H1 (cell line): ENCODE results near the gene UBE2E2. TPM values are rescaled to one million over a fixed set of nuclear protein-coding genes. Genes with fewer than 3 reads are reported as not detected.

Source experiments
- CTCF ChIA-PET: fragments of 300-600 bp; sonication (Branson Sonifier 250); formaldehyde crosslinking; loops from one replicate; lab custom pipeline; 2021; ENCODE audit not compliant: partially characterized antibody; lab: Charles Lee
- POLR2A ChIA-PET: fragments of 300-600 bp; sonication (Branson Sonifier 250); formaldehyde crosslinking; loops from one replicate; lab custom pipeline; 2021; ENCODE audit warnings: inconsistent platforms; ENCODE audit not compliant: partially characterized antibody; lab: Charles Lee
- DNase-seq, 2 experiments: peaks; one replicate each; pipeline versions ENCODE4 v3.0.0 to v3.0.0-alpha.2; 2010 to 2022; ENCODE audit warnings: low spot score in 2 of 2, low read depth in 1 of 2, mixed read lengths in 1 of 2
- FAIRE-seq: peaks from 2 replicates; lab custom pipeline; 2011; peaks lifted over from hg19 to GRCh38; lab: Jason Lieb, UNC
- H2AFZ ChIP-seq: 2 replicates; pipeline ENCODE4 v1.8.1; 2012; ENCODE audit warnings: low read length, inconsistent platforms
- H2AK5ac ChIP-seq: 2 replicates; pipeline ENCODE4 v1.6.1; 2013; ENCODE audit warnings: low read depth, low read length
- H2BK120ac ChIP-seq: replicated peaks from 2 replicates; pipeline ENCODE3; 2013; ENCODE audit warnings: low read depth, low read length, inconsistent platforms
- H2BK12ac ChIP-seq: 2 replicates; pipeline ENCODE4 v1.6.1; 2013; ENCODE audit warnings: low read depth, low read length
- H2BK15ac ChIP-seq: 2 replicates; pipeline ENCODE4 v1.6.1; 2013; ENCODE audit warnings: low read length
- H2BK20ac ChIP-seq: 2 replicates; pipeline ENCODE4 v1.6.1; 2013; ENCODE audit warnings: low read length
- H2BK5ac ChIP-seq: 2 replicates; pipeline ENCODE4 v1.6.1; 2013; ENCODE audit warnings: low read depth, low read length
- H3K14ac ChIP-seq: 2 replicates; pipeline ENCODE4 v1.6.1; 2013; ENCODE audit warnings: inconsistent platforms; ENCODE audit not compliant: insufficient read length
- H3K18ac ChIP-seq: 2 replicates; pipeline ENCODE4 v1.6.1; 2013; ENCODE audit warnings: low read length; ENCODE audit errors: extremely low read depth
- H3K23ac ChIP-seq: 2 replicates; pipeline ENCODE4 v1.6.1; 2013; ENCODE audit warnings: inconsistent platforms; ENCODE audit not compliant: insufficient read length
- H3K23me2 ChIP-seq: 2 replicates; pipeline ENCODE4 v1.6.1; 2013; ENCODE audit warnings: low read depth, low read length
- H3K27ac ChIP-seq: 2 replicates; pipeline ENCODE4 v1.6.1; 2011; ENCODE audit warnings: low read depth, low read length, inconsistent platforms
- H3K27me3 ChIP-seq, 4 experiments: replicated peaks in 1 of 4; 1 replicate in 1 of 4; 2 replicates in 3 of 4; pipeline versions ENCODE4 v1.6.1 to v1.8.1; 2011 to 2013; ENCODE audit warnings: low read length in 3 of 4, mild to moderate bottlenecking in 3 of 4, inconsistent platforms in 2 of 4, mixed read lengths in 2 of 4, moderate library complexity in 1 of 4; ENCODE audit not compliant: control insufficient read depth in 3 of 4, insufficient read depth in 3 of 4; ENCODE audit errors: extremely low read depth in 1 of 4
- H3K36me3 ChIP-seq, 4 experiments: 2 replicates each; pipeline versions ENCODE4 v1.6.1 to v1.8.1; 2011 to 2013; ENCODE audit warnings: mild to moderate bottlenecking in 4 of 4, low read length in 3 of 4, moderate library complexity in 2 of 4, control low read depth in 1 of 4, inconsistent platforms in 1 of 4; ENCODE audit not compliant: insufficient read depth in 4 of 4, control insufficient read depth in 2 of 4
- H3K4ac ChIP-seq: replicated peaks from 2 replicates; pipeline ENCODE3; 2013; ENCODE audit warnings: low read length, low read depth, mixed read lengths, inconsistent platforms; ENCODE audit not compliant: insufficient read length
- H3K4me1 ChIP-seq, 4 experiments: replicated peaks in 1 of 4; 1 replicate in 1 of 4; 2 replicates in 3 of 4; pipeline versions ENCODE4 v1.6.1 to v1.8.1; 2011 to 2013; ENCODE audit warnings: low read length in 3 of 4, inconsistent platforms in 2 of 4, mixed read lengths in 1 of 4; ENCODE audit not compliant: insufficient read depth in 4 of 4, control insufficient read depth in 3 of 4
- H3K4me2 ChIP-seq, 2 experiments: 2 replicates each; pipeline versions ENCODE4 v1.6.1 to v1.8.1; 2011 to 2013; ENCODE audit warnings: low read depth in 2 of 2, low read length in 2 of 2, control low read depth in 1 of 2, inconsistent platforms in 1 of 2, mild to moderate bottlenecking in 1 of 2; ENCODE audit not compliant: insufficient read depth in 1 of 2
- H3K4me3 ChIP-seq, 4 experiments: fragments of 200-600, 300-600 bp in 1 of 4; sonication (generic), shearing (Covaris generic), sonication (Bioruptor Twin) in 1 of 4; 2 replicates each; pipeline versions ENCODE4 v1.5.1 to v1.8.1; 2011 to 2016; ENCODE audit warnings: low read length in 4 of 4, low read depth in 3 of 4, control low read depth in 2 of 4, inconsistent platforms in 2 of 4, mild to moderate bottlenecking in 2 of 4, mixed read lengths in 1 of 4, moderate library complexity in 1 of 4; ENCODE audit not compliant: insufficient read depth in 2 of 4; ENCODE audit errors: extremely low read depth in 1 of 4
- H3K56ac ChIP-seq: replicated peaks from 2 replicates; pipeline ENCODE3; 2013; ENCODE audit warnings: low read depth, mild to moderate bottlenecking, mixed read lengths, low read length, inconsistent platforms; ENCODE audit not compliant: insufficient read length
- H3K79me1 ChIP-seq: 2 replicates; pipeline ENCODE4 v1.6.1; 2013; ENCODE audit warnings: low read depth, low read length, control low read depth
- H3K79me2 ChIP-seq, 2 experiments: 2 replicates each; pipeline versions ENCODE4 v1.6.1 to v1.8.1; 2012 to 2013; ENCODE audit warnings: low read length in 2 of 2, mild to moderate bottlenecking in 2 of 2, inconsistent platforms in 1 of 2; ENCODE audit not compliant: insufficient read depth in 2 of 2, control insufficient read depth in 1 of 2
- H3K9ac ChIP-seq, 4 experiments: replicated peaks in 1 of 4; 1 replicate in 1 of 4; 2 replicates in 3 of 4; pipeline versions ENCODE4 v1.6.1 to v1.8.1; 2011 to 2013; ENCODE audit warnings: low read depth in 3 of 4, low read length in 3 of 4, control low read depth in 2 of 4, mild to moderate bottlenecking in 2 of 4, moderate library complexity in 2 of 4, inconsistent platforms in 1 of 4; ENCODE audit errors: extremely low read depth in 1 of 4
- H3K9me3 ChIP-seq, 2 experiments: 2 replicates each; pipeline versions ENCODE4 v1.6.1 to v1.8.1; 2012 to 2013; ENCODE audit warnings: mild to moderate bottlenecking in 2 of 2, moderate library complexity in 2 of 2, control low read depth in 1 of 2, inconsistent platforms in 1 of 2, low read depth in 1 of 2, low read length in 1 of 2, mixed read lengths in 1 of 2; ENCODE audit not compliant: insufficient read depth in 2 of 2
- H4K20me1 ChIP-seq, 2 experiments: replicated peaks in 1 of 2; 2 replicates each; pipeline versions ENCODE3 to v1.8.1; 2011 to 2013; ENCODE audit warnings: inconsistent platforms in 2 of 2, low read length in 2 of 2, mild to moderate bottlenecking in 1 of 2; ENCODE audit not compliant: insufficient read depth in 2 of 2, control insufficient read depth in 1 of 2
- H4K5ac ChIP-seq: 2 replicates; pipeline ENCODE4 v1.6.1; 2013; ENCODE audit warnings: low read length, low read depth, mixed read lengths, inconsistent platforms; ENCODE audit not compliant: insufficient read length
- H4K8ac ChIP-seq: 2 replicates; pipeline ENCODE4 v1.8.0; 2013; ENCODE audit warnings: mild to moderate bottlenecking, moderate library complexity, low read length, inconsistent platforms; ENCODE audit not compliant: insufficient read depth; ENCODE audit errors: extremely low read depth
- H4K91ac ChIP-seq: replicated peaks from 2 replicates; pipeline ENCODE3; 2013; ENCODE audit warnings: low read length, mixed read lengths, inconsistent platforms; ENCODE audit not compliant: insufficient read length
- BCL11A ChIP-seq, 2 experiments: IDR thresholded peaks; one replicate each; pipeline ENCODE4 v1.6.1; 2011; ENCODE audit warnings: low read depth in 2 of 2, low read length in 2 of 2, mild to moderate bottlenecking in 2 of 2
- WGBS, 2 experiments: shearing (Covaris generic) in 1 of 2; methylation state at CpG; one replicate each; pipeline versions ENCODE4 v1.1.6 to v1.1.7; 2013 to 2015; ENCODE audit warnings: low lambda C conversion rate in 2 of 2, mixed read lengths in 2 of 2, inconsistent platforms in 1 of 2, low coverage in 1 of 2, missing lambda C conversion rate in 1 of 2; ENCODE audit not compliant: insufficient replicate concordance in 2 of 2, insufficient coverage in 1 of 2, insufficient read length in 1 of 2; ENCODE audit errors: extremely low coverage in 1 of 2, missing lambda C conversion rate in 1 of 2; 5-methylcytosine and 5-hydroxymethylcytosine counted together
- polyA plus RNA-seq, 7 experiments: library from polyadenylated mRNA; depleted of rRNA in 3 of 7; stranded (reverse) in 5 of 7; unstranded in 2 of 7; fragments of >200 nt in 5 of 7; fragments of 200-250 nt in 2 of 7; gene quantifications; 1 replicate in 5 of 7; 2 replicates in 1 of 7; 4 replicates in 1 of 7; pipeline versions ENCODE4 v1.2.1 to v1.2.3, GENCODE V29; 2011 to 2013; ENCODE audit warnings: missing spikeins in 2 of 7, mixed read lengths in 2 of 7
- total RNA-seq: library from RNA; stranded (reverse); fragmentation: NEBNext Ultra II Directional; extraction: Animal tissue kit (Norgen Biotek cat#: 25700); gene quantifications from 2 replicates; pipeline ENCODE4 v1.2.1, GENCODE V29; 2021

The UBE2E2 gene
- total and polyA plus RNA-seq, 2 of the 8 experiments (the other 6 are each of a cell fraction or from before 2014, with no cell fraction given) = 57.6 to 70.6 TPM

- WGBS, 2 experiments = 95% methylated on average over 35 of the region's 38 CpGs; no CpG with 5 or more reads in 1 of the 2 experiments
- TF ChIP-seq BCL11A (IDR thresholded peaks at IDR 0.05; ENCODE audit: low read depth in 2 of 2, low read length in 2 of 2) = no peak
Measured at GRCh38 chr3:23271876-23272741, 69.0 kb downstream of the UBE2E2 start.

More at GRCh38 chr3:23271876-23272741, 69.0 kb downstream of the UBE2E2 start:
- FAIRE-seq = no peak
- no peak overlapping the region for H2BK120ac ChIP-seq
- H3K18ac ChIP-seq = no peak overlapping the region
- H4K20me1 ChIP-seq = no peaks in the 10 kb centered on the region
- H2BK20ac ChIP-seq = no peak overlapping the region
- no peak overlapping the region for H2AK5ac ChIP-seq
- H2BK12ac ChIP-seq = no peak overlapping the region
- peaks cover 0 to 23% of the 10 kb centered on the region in 2 experiments; a peak in 2 of 4 replicates for H3K9me3 ChIP-seq
- no peak overlapping the region for H3K56ac ChIP-seq
- H3K79me2 ChIP-seq = 0 out of 4 replicates have a peak, but pooled peaks cover 0 to 4% of the 10 kb centered on the region in 2 experiments
- no peak overlapping the region for H3K9ac ChIP-seq
- H3K23me2 ChIP-seq = no peaks in the 10 kb centered on the region
- no peak overlapping the region for H3K14ac ChIP-seq
- H4K8ac ChIP-seq = no peak overlapping the region
- DNase-seq = no peak
- no peaks in the 10 kb centered on the region; a peak in 1 of 7 replicates for H3K4me1 ChIP-seq
- H2AFZ ChIP-seq = no peak overlapping the region
- H3K4me3 ChIP-seq = no peak overlapping the region
- peaks cover 0 to 14% (median 0%) of the 10 kb centered on the region in 4 experiments; a peak in 1 of 8 replicates for H3K36me3 ChIP-seq
- H3K4ac ChIP-seq = no peak overlapping the region
- H2BK5ac ChIP-seq = no peak overlapping the region
- no peak overlapping the region for H2BK15ac ChIP-seq
- ChIA-PET CTCF (no interaction called here), POLR2A (no interaction called here)
- H3K4me2 ChIP-seq = no peak overlapping the region
- no peak overlapping the region for H4K5ac ChIP-seq
- no peak overlapping the region for H4K91ac ChIP-seq
- no peaks in the 10 kb centered on the region; the same call in none of the 2 replicates for H3K79me1 ChIP-seq
- no peaks in the 10 kb centered on the region for H3K27me3 ChIP-seq
- no peak overlapping the region for H3K23ac ChIP-seq
- no peak overlapping the region for H3K27ac ChIP-seq
